GM12878 (cell line): ENCODE measurements around the gene TIPARP. TPM values are rescaled to one million over a fixed set of nuclear protein-coding genes. Genes with fewer than 3 reads are reported as not detected.

Source experiments
- ATAC-seq: fragments of 200-7000 bp; cut with Tn5 transposase; 3 replicates; pipeline ENCODE4 v1.9.1; 2020; ENCODE audit warnings: mild to moderate bottlenecking, moderate library complexity
- BruUV-seq: library from RNA; stranded (reverse); fragments of 400-500 nt; replicated peaks from 2 replicates; lab custom pipeline; 2021; lab: Mats Ljungman, UMichigan
- CTCF ChIA-PET: fragments of 300-600 bp; sonication (Branson Sonifier 250); formaldehyde crosslinking; extraction: SDS; loops from one replicate; lab custom pipeline; 2021; ENCODE audit warnings: inconsistent platforms; lab: Yijun Ruan, JAX
- POLR2A ChIA-PET: fragments of 350-600 bp; formaldehyde crosslinking; extraction: SDS; loops from one replicate; lab custom pipeline; 2021; ENCODE audit warnings: inconsistent platforms; lab: Charles Lee
- RAD21 ChIA-PET: fragments of 300-600 bp; sonication (Branson Sonifier 250); formaldehyde crosslinking; loops from one replicate; lab custom pipeline; 2023; ENCODE audit warnings: antibody characterized with exemption; ENCODE audit not compliant: unreplicated experiment; lab: Charles Lee
- SMC1A ChIA-PET: fragments of 300-600 bp; sonication (Branson Sonifier 250); formaldehyde crosslinking; loops from one replicate; lab custom pipeline; 2023; ENCODE audit not compliant: unreplicated experiment, uncharacterized antibody; lab: Charles Lee
- DNase-seq: peaks from one replicate; pipeline ENCODE4 v3.0.0-alpha.2; 2011; ENCODE audit warnings: low read depth, low spot score
- FAIRE-seq: peaks from 3 replicates; lab custom pipeline; 2011; peaks lifted over from hg19 to GRCh38; lab: Jason Lieb, UNC
- H2AFZ ChIP-seq: 2 replicates; pipeline ENCODE4 v1.6.0; 2011; ENCODE audit warnings: low read depth, low read length, control low read depth; ENCODE audit not compliant: control insufficient read depth
- H3K27ac ChIP-seq: 2 replicates; pipeline ENCODE4 v1.5.1; 2011; ENCODE audit warnings: control low read depth; ENCODE audit not compliant: control insufficient read depth, insufficient read depth
- H3K27me3 ChIP-seq, 2 experiments: replicated peaks in 1 of 2; 2 replicates each; pipeline versions ENCODE4 v1.6.0 to v1.6.1; 2011; ENCODE audit warnings: low read length in 1 of 2; ENCODE audit not compliant: control insufficient read depth in 2 of 2, insufficient read depth in 2 of 2
- H3K36me3 ChIP-seq, 2 experiments: 2 replicates each; pipeline ENCODE4 v1.5.1; 2011; ENCODE audit warnings: low read length in 1 of 2; ENCODE audit not compliant: control insufficient read depth in 2 of 2, insufficient read depth in 2 of 2
- H3K4me1 ChIP-seq: 2 replicates; pipeline ENCODE4 v1.6.1; 2011; ENCODE audit warnings: mild to moderate bottlenecking, low read length, moderate library complexity, mixed read lengths; ENCODE audit not compliant: control insufficient read depth, insufficient read depth
- H3K4me2 ChIP-seq: 2 replicates; pipeline ENCODE4 v1.6.0; 2011; ENCODE audit warnings: control low read depth; ENCODE audit not compliant: control insufficient read depth, insufficient read depth
- H3K4me3 ChIP-seq: fragments of 200-600 bp; sonication (generic); 2 replicates; pipeline ENCODE4 v1.5.1; 2016
- H3K79me2 ChIP-seq: 2 replicates; pipeline ENCODE4 v1.6.0; 2011; ENCODE audit warnings: low read length; ENCODE audit not compliant: control insufficient read depth, insufficient read depth
- H3K9ac ChIP-seq: 2 replicates; pipeline ENCODE4 v1.8.0; 2011; ENCODE audit warnings: low read length, control low read depth, mixed read lengths; ENCODE audit not compliant: control insufficient read depth, insufficient read depth
- H3K9me3 ChIP-seq: replicated peaks from 3 replicates; pipeline ENCODE4 v1.5.1; 2011; ENCODE audit warnings: mild to moderate bottlenecking, low read length; ENCODE audit not compliant: control insufficient read depth, insufficient read depth
- H4K20me1 ChIP-seq: 2 replicates; pipeline ENCODE4 v1.6.0; 2011; ENCODE audit not compliant: control insufficient read depth, insufficient read depth
- CTCF ChIP-seq, 3 experiments: IDR thresholded peaks in 2 of 3; conservative IDR thresholded peaks in 1 of 3; 2 replicates each; pipeline ENCODE4 v1.5.1; 2011; ENCODE audit warnings: low read depth in 3 of 3, low read length in 3 of 3, mild to moderate bottlenecking in 3 of 3, control low read depth in 2 of 3, moderate library complexity in 2 of 3, inconsistent platforms in 1 of 3, mixed read lengths in 1 of 3; ENCODE audit not compliant: control insufficient read depth in 2 of 3, insufficient read depth in 1 of 3; ENCODE audit errors: extremely low read depth in 1 of 3
- IRF4 ChIP-seq: IDR thresholded peaks from 2 replicates; pipeline ENCODE4 v1.6.1; 2011; ENCODE audit warnings: low read depth, low read length
- JUNB ChIP-seq: IDR thresholded peaks from 2 replicates; pipeline ENCODE4 v1.6.1; 2016; ENCODE audit warnings: antibody characterized with exemption, mild to moderate bottlenecking
- JUND ChIP-seq: IDR thresholded peaks from 2 replicates; pipeline ENCODE4 v1.6.1; 2012; ENCODE audit warnings: low read depth, mild to moderate bottlenecking, low read length, improper control_type of control experiment, moderate library complexity
- NFYB ChIP-seq: IDR thresholded peaks from 2 replicates; pipeline ENCODE4 v1.6.1; 2011; ENCODE audit warnings: low read depth, mild to moderate bottlenecking, low read length, improper control_type of control experiment, moderate library complexity; ENCODE audit not compliant: insufficient read depth
- PKNOX1 ChIP-seq: fragments of 450-650 bp; IDR thresholded peaks from 2 replicates; pipeline ENCODE4 v1.6.1; 2016; ENCODE audit warnings: mild to moderate bottlenecking
- PRDM15 ChIP-seq: fragments of 450-650 bp; formaldehyde crosslinking; IDR thresholded peaks from 2 replicates; pipeline ENCODE4 v1.4.0; 2020; ENCODE audit warnings: mild to moderate bottlenecking, moderate library complexity
- SMC3 ChIP-seq: IDR thresholded peaks from 2 replicates; pipeline ENCODE4 v1.6.1; 2011; ENCODE audit warnings: low read length, improper control_type of control experiment, borderline replicate concordance
- ZBTB4 ChIP-seq: fragments of 450-650 bp; formaldehyde crosslinking; IDR thresholded peaks from 2 replicates; pipeline ENCODE4 v1.4.0; 2022; ENCODE audit warnings: mild to moderate bottlenecking, moderate library complexity
- ZNF207 ChIP-seq: fragments of 450-650 bp; IDR thresholded peaks from 2 replicates; pipeline ENCODE4 v1.6.1; 2014; ENCODE audit warnings: antibody characterized with exemption, mild to moderate bottlenecking, borderline replicate concordance
- ZNF24 ChIP-seq: fragments of 450-650 bp; IDR thresholded peaks from 2 replicates; pipeline ENCODE4 v1.6.1; 2017; ENCODE audit warnings: antibody characterized with exemption, mild to moderate bottlenecking
- WGBS: methylation state at CpG from one replicate; pipeline ENCODE4 v1.1.6; 2016; ENCODE audit warnings: low lambda C conversion rate; ENCODE audit not compliant: insufficient replicate concordance, insufficient coverage; ENCODE audit errors: missing lambda C conversion rate; 5-methylcytosine and 5-hydroxymethylcytosine counted together
- in situ Hi-C: fragments of 300-500 bp; cut with MboI; formaldehyde crosslinking; loops from 9 replicates; pipeline ENCODE4 v1.14.3; 2018; ENCODE audit warnings: mixed read lengths
- intact Hi-C: fragments of 100-400 bp; cut with micrococcal nuclease; formaldehyde crosslinking; loops from one replicate; pipeline ENCODE4 v1.14.2; 2022; ENCODE audit not compliant: unreplicated experiment
- polyA plus RNA-seq, 11 experiments: library from polyadenylated mRNA; depleted of rRNA in 4 of 11; unstranded in 6 of 11; stranded (reverse) in 5 of 11; fragments of >200 nt; fragmentation: Nextera tagmentation in 4 of 11; fragmentation: Illumina TruSeq in 1 of 11; extraction: Ambion mirVana in 4 of 11; extraction: Trizol in 1 of 11; gene quantifications; 1 replicate in 1 of 11; 2 replicates in 10 of 11; pipeline versions ENCODE4 v1.2.1 to v1.2.3, GENCODE V29; 2011 to 2016; ENCODE audit warnings: inconsistent platforms in 2 of 11, missing spikeins in 2 of 11, low read depth in 1 of 11
- total RNA-seq, 4 experiments: library from RNA; depleted of rRNA in 3 of 4; stranded (reverse); fragments of >200 nt in 3 of 4; fragmentation: Illumina TruSeq in 1 of 4; extraction: Trizol in 1 of 4; gene quantifications; 2 replicates each; pipeline versions ENCODE4 v1.2.1 to v1.2.3, GENCODE V29; 2013 to 2021

TIPARP gene
- total and polyA plus RNA-seq, 10 of the 15 experiments (the other 5 are each of a cell fraction or from before 2014, with no cell fraction given): 3.2 to 21.5 (median 12.0) TPM

GRCh38 chr3:156751461-156752025 lies 77.2 kb downstream of the TIPARP start:
- Histone ChIP-seq H3K27me3 (no peaks in the 10 kb centered on the region), H3K9me3 (no peaks in the 10 kb centered on the region; the same call in 2 of the 3 replicates), H3K9ac (no peak overlapping the region), H3K79me2 (no peaks in the 10 kb centered on the region), H3K4me1 (no peaks in the 10 kb centered on the region), H3K36me3 (no peaks in the 10 kb centered on the region), H2AFZ (no peak overlapping the region), H3K27ac (no peak overlapping the region), H4K20me1 (no peaks in the 10 kb centered on the region), H3K4me3 (no peak overlapping the region), H3K4me2 (no peak overlapping the region)
- BruUV-seq: no TSS peak
- intact Hi-C loops: no loop called here
- ChIA-PET POLR2A (no interaction called here), SMC1A (interaction anchor here (0.6 to 1.7 kb wide), 3 partner anchors 9 to 347 kb away, joined by 3 to 6 read pairs (median 3); no protein-coding TSS in a partner anchor), CTCF (interaction anchor here (1.0 kb wide), 1 partner anchor 97 kb away, joined by 3 read pairs; no protein-coding TSS in a partner anchor), RAD21 (no interaction called here)
- DNase-seq (no peak), FAIRE-seq (no peak), ATAC-seq (no peak)
- in situ Hi-C loops: no loop called here
- TF ChIP-seq CTCF (IDR thresholded peaks at IDR 0.05 in 2 of 3, conservative IDR thresholded peaks at IDR 0.05 in 1 of 3; ENCODE audit: control insufficient read depth in 2 of 3, extremely low read depth in 1 of 3, insufficient read depth in 1 of 3, low read depth in 3 of 3, low read length in 3 of 3) (no peak), JUNB (no peak), IRF4 (no peak), ZNF24 (no peak), NFYB (no peak), JUND (no peak), ZBTB4 (CRISPR knock-in tag) (no peak), ZNF207 (no peak), PKNOX1 (no peak), PRDM15 (no peak), SMC3 (no peak)
- 71% methylated on average over 15 of the region's 15 CpGs for WGBS
